ENCODE results near the gene TANGO6.

The TANGO6 gene

DNA sequence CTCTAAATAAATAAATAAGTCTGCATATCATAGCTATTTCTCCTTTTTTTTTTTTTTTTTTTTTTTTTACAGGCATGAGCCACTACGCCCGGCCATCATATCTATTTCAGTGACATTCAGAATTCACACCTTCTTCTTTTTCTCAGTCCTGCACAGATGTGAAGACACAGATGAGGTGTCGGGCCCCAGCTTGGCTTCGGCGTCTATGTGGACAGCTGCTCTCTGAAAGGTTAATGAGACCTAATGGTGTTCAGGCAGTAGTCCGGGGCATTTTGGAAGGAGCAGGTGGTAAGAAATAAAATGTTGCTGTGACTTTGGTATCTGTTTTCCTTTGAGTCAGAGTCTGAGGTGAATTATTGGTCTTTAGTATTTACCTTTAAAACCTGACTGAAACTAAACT, 23.6 kb downstream of the TANGO6 start:
- no peak for DNase-seq (ENCODE audit: low read depth)

DNA sequence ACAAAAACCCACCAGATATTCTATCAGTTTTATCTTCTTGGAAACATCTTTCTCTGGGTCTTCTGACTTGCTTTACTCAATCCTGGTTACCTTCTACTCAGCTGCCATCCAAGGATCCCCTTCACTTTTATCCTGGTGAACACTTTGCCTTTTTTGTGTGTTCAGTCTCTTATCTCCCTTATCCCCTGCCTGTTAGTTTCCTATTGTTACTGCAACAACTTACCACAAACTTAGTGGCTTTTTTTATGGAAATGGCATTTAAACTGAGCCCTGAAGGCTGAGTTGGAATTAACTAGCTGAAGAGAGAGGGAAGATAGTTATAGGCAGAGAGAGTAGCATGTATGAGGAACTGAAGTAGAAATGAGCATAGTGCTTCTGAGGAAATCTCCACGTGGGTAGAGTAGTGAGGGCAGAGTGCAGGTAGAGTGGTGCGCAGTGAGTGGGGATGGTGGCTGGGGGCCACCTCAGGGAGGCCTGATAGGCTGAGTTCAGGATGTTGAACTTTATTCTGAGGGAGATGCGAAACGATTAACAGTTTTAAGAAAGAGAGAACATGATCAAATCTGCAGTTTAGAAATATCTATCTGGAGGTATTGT, 26.3 kb downstream of the TANGO6 start:
- DNase-seq (ENCODE audit: low read depth) = no peak

DNA sequence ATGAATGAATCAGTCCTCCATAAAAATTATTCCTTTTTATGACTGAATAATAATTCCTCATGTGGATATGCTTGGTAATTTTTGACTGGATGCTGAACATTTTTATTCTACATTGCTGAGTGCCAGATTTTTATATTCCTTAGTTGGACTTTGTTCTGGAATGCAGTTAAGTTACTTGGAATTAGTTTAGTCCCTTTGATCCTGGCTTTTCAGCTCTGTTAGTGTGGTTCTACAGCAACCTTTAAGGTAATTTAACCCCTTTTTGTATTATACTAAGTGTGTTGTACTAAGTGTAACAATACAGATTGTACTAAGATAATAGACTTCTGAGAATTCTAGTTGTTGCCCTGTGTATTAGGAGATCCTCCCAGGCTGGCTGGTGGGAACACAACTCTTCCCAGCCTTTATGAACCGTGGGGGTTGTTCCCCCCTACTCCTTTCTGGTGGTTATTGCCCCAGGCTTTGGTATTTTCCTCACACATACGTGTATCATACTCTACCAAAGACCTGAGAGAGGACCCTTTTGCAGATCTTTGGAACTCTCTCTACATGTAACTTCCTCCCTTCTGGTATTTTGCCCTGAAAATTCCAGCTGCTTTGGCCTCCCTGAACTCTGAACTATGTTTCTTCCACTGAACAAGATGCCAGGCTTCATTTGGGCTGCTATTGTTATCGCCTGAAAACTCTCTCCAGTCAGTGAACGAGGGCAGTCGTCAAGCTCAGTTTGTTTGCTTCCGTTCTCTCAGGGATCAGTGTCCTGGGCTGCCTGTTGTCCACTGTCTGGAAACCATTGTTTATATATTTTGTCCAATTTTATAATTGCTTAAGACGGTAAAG, 30.5 kb downstream of the TANGO6 start:
- no peak for DNase-seq (ENCODE audit: low read depth)

DNA sequence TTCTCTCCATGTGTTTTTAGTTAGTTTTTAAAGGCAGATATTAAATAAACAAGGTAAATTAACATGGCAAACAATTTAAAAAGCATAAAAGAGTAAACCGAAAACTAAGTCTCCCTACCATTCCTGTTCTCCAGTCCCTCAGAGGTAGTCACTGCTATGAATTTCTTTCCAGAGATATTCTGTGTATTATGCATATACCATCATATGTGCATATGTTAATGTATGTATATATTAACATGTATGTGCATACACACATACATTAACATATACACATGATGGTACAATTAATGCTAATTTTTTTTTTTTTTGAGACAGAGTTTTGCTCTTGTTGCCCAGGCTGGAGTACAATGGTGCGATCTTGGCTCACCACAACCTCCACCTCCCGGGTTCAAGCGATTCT, 32.5 kb downstream of the TANGO6 start:
- DNase-seq (ENCODE audit: low read depth) = no peak

DNA sequence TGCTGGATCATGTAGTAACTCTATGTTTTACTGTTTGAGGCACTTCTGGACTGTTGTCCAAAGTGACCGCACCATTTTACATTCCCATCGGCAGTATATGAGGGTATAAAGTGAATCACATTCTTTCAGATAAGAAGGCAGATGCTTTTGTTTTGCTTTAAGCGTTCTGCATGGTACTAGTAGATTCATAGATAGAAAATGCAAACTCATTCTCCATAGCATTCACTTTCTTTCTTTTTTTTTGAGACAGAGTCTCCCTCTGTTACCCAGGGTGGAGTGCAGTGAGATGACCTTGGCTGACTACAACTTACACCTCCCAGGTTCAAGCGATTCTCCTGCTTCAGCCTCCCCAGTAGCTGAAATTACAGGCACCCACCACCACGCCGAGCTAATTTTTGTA, 40.4 kb downstream of the TANGO6 start:
- no peak for DNase-seq (ENCODE audit: low read depth)

DNA sequence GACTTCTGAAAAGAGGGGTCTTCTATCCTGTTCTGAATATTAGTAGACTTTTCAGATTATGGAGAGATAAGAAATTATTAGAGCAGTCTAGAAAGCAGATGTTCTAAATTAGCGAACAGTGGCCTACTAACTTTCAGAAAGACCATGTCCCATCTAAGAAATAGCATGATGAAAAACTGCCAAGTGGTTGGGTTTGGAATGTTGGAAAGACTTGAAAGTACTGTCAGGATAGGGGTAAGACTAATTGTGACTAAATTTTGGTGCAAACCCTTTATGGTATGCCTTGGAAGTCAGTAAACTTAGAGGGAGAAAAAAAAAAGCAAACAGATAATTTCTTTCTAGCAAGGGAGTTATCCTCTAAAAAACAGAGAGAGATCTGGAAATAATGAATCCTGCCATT, 41.1 kb downstream of the TANGO6 start:
- no peak for DNase-seq (ENCODE audit: low read depth)

DNA sequence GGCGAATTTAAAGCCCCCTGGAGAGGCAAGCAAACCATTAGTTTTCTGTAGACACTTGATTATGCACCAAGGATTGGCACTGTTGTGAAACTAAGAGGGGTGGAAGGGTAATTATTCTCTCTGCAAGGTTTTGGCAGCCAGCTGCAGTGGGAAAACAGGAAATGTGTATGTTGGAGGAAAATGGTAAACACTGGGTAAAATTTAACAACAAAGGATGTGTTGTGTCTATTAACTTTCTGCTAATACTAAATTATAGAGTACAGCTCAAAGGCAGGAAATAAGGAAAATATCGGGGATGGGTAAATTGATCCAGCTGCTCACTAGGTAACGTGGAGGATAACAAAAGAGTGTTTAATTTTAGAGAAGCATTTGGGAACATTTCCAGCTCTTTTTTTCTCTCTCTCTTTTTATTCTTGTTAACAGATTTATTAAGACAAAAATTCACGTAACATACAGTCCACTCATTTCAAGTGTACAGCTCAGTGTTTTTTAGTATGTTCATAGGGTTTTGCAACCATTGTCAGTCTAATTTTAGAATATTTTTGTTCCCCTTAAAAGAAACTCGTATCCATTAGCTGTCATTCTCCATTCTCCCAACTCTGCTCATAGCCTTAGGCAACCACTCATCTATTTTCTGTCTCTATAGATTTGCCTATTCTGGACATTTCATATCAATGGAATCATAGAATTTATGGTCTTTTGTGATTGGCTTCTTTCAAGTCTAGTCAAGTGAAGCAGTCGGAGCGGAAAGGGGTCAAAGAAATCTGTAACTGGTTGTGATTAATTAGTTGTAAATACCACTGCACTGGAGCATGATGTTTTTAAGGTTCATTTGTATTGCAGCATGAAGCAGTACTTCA, 41.8 kb downstream of the TANGO6 start:
- DNase-seq (ENCODE audit: low read depth) = no peak

DNA sequence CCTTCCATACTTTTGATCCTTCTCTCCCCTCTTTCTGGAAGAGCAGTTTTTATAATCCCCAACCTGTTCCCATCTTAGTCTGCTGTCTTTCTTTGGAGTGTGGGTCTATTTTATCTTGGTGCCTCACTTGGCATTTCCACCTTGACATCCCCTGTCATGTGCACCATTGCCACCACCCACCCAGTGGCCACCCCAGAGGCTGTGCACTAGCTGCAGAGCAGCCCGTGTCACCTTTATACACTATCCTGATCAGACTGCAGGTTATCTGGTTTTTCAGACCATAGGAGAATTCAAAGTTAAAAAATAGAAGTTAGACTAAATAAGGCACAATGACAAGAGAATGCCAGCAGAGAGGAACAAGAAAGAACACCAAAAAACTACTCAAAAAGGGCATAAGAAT, 43.8 kb downstream of the TANGO6 start:
- no peak for DNase-seq (ENCODE audit: low read depth)

DNA sequence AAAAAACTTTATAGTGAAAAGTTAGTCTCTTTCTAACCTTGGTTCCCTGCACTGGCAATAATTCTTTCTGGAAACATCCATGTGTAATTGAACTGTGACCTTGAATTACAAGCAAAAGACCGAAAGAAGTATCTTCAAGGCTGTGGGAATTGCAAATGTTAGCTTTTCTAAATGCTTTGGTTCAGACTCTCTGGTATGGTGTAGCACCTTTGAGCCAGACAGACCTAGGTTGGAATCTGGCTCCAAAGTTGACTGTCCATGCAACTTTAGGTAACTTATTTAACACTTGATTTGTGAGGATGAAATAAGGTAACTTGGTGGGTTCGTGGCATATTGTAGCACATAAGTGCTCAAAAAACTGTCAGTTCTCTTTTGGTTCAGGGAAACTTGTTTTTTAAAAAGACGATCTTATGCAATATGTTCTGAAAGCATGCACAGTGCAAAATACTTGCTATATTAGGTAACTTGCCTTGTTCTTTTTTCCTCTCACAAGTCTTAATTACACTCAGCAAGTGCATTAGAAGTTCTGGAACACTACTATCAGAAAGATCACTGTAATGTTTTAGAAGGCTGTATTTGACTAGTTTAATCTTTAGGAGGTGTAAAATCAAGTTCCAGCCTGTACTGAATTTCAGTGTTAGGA, 46.3 kb downstream of the TANGO6 start:
- no peak for DNase-seq (ENCODE audit: low read depth)

DNA sequence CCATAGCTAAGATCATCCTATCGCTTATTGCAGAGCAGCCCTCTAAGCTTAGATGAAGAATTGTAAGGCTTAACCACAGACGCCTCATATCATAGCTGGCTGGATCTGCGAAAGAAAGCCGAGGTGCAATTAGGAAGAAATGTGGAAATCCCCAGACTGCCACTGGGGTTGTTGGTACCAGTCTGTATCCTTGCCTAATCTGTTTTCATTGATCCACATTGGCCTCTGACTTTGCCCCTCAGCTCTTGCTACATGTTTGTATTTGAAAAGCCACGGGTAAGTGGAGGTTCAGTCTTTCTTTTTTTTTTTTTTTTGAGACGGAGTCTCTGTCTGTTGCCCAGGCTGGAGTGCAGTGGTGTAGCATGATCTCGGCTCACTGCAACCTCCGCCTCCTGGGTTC, 48.9 kb downstream of the TANGO6 start:
- no peak for DNase-seq (ENCODE audit: low read depth)

DNA sequence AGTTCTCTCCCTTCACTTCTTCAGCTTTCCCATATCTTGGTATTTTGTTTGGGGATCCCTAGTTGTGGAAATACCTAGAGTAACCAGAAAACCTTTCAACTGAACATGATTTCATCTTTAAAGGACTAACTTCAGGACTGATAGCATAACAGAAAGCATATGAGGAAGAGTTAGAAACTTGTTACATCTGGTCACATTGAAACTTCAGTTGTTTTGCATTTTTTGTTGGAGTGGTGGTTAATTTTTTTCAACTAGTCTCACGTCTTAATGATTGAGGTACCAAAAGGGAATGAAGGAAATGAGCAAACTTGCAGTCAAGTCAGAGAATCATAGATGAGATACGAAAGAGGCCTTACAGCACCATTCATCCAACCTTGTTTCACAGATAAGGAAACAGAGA, 49.6 kb downstream of the TANGO6 start:
- no peak for DNase-seq (ENCODE audit: low read depth)

DNA sequence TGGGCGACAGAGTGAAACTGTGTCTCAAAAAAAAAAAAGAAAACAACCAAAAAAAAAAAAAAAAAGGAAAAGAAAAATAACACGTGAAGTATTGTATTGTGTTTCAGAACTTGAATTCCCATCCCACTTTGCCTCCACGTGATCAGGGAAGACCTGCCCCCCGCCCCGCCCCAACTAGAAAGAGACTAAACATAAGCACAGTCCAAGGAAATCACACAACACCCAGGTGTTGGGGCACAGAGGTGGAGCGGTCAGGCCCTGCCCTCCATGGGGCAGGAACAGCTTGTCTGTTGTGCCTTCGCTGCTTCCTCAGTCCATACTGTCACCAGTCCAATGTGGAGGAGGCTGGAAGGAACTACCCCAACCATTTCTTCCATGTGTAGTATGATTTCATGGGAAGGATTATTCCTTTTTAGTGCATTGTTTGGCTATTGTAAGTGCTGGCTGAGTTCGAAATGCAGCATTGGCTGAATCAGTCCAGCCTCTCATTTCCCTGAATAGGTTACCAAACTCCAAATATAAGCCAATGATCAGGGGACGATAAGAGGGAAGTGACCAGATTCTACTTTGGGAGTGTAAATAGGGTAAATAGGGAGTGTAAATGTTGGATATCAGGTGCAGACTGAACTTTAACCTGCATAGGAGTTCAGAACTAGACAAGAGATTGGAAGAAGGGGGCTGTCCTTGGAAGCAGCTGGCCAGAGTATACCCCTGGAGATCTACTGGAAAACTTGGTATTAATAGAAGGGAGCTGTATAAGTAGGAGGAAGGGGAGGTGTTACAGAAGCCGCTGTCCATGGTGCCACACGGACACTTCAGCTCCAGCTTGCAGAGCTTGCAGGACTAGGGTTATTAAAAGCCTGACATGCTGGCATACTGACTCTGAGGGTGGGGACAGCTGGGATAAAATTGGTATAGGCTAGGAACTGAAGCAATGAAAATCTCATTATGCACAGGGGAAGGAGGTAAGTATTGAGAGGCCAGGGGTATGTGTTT, 50.7 kb downstream of the TANGO6 start:
- no peak for DNase-seq (ENCODE audit: low read depth)

DNA sequence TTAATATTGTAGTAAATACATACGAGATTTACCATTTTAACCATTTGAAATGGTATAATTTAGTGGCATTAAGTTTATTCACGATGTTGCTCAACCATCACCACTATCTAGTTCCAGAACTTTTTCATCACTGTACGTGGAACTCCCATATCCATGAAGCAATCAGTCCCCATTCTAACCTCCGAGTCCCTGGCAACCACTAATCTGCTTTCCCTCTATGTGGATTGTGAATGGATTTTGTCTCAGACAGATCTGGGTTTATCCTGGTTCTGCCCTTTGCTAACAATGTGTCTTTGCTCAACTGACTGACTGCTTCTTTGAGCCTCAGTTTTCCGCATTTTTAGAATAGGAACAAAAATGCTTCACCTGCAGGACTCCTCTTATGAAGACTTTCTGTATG, 51.4 kb downstream of the TANGO6 start:
- DNase-seq (ENCODE audit: low read depth) = no peak

DNA sequence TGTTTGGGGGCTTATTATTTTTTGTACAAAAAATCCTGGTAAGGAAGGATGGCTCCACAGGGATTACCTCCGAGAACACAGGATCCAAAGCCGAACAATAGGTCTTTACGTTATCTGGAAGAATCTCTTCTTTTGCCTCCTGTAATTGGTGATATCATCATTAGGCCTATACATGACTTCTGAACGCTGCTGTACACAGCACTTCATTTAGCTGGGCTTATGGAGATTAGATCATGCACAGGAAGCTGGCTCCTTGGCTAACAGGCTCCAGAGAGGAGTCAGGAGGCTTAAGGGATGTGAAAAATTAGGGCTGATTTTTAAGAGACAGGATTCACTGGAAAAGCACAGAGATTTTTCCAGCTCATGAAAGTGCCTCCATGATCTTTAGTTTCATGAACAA, 54.7 kb downstream of the TANGO6 start:
- no peak for DNase-seq (ENCODE audit: low read depth)

DNA sequence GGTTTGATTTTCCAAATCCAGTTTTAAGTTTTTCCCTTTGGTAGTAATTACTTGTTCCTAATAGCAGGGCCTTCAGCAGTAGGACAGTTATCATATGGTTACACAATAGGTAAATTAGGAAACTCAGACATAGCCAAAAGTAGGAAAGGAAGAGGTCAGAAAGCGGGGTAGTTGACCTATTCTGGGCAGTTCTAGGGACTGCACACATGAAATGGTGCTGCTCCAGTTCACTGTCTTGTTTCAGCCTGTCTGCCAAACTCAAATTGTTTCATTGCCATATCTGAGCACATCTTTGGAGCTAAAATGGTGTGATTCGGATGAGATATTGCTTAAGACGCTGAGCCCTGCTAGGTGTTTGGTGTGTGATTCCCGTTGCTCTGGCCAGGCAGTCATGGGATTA, 56.7 kb downstream of the TANGO6 start:
- no peak for DNase-seq (ENCODE audit: low read depth)

DNA sequence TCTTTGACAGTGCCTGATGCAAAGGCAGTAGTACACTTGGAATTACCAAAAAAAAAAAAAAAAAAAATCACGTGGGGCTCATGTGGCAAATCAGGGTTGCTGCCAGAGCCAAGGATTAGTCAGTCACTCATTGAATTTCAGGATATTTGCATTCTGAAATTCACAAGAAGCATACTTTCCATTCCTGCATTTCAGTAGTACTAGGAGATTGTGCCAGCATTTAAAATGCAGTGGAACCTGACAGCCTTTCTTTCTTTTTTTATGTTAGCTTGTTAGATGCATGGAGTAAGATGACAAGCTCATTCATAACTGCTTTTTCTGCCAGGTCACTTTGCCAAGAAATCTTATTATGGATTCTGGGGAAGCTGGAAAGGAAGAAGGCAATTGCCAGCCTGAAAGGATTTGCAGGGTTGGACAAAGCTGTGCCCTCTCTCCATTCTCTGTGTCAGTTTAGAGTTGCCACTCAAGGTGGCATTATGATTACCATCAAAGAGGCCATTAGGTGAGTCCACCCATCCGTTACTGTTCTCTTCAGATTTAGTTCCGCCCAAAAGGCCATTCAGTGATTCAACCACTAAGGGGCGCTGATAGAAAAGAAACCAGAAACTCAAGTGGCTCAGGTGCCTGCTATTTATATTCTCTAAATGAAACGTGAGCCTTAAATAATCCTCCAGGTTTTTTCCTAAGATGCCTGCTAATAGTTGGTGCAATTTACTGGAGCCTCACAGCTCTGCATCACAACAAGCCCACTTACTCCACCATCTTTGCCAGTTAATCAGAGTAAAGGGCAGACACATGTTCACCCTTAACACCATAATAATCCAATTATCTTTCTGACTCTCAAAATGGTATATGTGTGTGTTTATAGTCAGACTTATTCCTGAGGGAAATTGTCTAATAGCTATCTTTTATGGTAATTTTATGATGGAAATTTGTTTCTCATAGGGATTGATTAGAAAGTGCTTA, 59.0 kb downstream of the TANGO6 start:
- no peak for DNase-seq (ENCODE audit: low read depth)

DNA sequence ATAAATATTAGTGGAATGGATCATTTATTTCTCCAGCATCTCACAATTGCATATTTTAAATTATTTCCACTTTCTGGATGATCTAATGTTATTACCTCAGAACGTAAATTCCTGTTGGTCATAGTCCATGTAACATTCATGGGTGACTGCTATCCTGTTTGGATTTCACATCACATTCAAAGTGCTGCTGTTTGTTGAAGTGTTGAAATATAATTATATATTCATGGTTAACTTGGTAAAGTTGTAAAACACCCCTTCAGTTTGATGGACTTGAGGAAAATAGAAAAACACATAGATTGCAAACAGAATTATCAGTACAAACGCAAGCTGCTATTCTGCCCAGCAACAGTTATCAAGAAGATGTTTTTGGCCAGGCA, 59.6 kb downstream of the TANGO6 start:
- DNase-seq (ENCODE audit: low read depth) = no peak

DNA sequence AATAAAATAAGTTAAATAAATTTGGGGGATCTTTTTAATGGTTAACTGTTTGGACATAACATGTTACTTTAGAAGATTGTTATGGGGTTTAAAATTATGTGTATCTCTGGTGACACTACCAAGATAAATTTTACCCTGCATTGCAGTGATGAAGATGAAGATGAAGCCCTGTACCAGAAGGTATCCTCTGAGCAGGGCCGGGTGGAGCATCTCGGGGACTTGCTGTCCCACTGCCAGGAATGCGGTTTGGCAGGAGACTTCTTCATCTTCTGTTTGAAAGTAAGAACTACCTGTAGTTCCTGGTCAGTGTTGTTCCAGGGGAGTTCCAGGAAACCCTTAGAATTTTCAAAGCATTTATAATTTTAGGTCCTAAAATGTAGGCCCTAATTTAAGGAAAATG, 64.0 kb downstream of the TANGO6 start:
- no peak for DNase-seq (ENCODE audit: low read depth)

DNA sequence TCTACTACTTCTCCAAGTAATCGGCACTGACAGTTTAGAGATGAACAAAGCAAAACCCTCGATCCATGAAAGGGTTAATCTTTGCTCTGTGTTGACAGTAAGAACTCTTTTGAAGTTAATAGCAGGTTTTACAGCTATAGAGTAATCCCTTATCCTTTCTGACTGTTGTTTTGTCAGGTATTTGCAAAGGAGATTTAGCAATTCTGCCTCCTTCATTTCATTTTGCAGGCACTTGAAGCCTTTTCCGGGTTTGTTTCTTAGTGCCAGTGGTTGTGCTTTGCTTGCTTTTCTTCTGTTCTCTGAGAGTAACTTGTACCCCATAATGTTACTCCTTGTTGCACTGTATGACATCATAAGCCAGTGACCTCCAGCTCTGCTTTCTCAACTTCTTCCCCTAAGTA, 64.5 kb downstream of the TANGO6 start:
- DNase-seq (ENCODE audit: low read depth) = no peak

DNA sequence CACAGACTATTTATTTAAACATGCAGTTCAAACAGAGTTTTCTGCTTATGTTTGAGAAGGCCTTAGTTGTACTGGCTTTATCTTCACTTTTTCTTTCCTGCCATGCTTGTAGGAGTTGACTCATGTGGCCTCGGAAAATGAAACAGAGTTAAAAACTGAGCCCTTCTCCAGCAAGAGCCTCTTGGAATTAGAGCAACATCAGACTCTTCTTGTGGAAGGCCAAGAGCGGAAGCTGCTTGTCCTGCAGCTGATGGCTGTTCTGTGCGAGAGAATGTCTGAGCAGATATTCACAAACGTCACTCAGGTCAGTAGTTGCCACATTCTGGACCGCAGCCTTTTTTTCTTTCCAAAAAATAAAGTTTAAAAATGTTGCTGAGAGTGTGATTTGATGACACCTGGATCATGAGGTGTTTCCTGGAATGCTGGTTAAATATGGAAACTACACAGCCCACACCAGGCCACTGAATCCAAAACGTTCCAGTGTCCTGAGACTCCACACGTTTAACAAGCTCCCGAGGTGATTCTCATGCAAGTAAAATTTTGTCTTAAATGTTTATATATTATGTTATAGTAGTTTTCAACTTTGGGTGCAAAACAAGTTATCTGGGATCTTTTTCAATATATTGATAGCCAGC, 65.9 kb downstream of the TANGO6 start:
- DNase-seq (ENCODE audit: low read depth) = no peak

Data from activated T-helper 1 cell treated with Interleukin-2 at 50 U/mL for 16 hours (primary cell).